PC-3 (cell line): ENCODE results near the gene RPL19. TPM values are rescaled to one million over a fixed set of nuclear protein-coding genes. Genes with fewer than 3 reads are reported as not detected.
"Not testable (repeated sequence)": the region's sequence is repeated elsewhere in the genome, so short reads cannot be mapped to it uniquely, and the experiment has no call there.

Experiments
- ATAC-seq: fragments of 200-7000 bp; cut with Tn5 transposase; 2 replicates; pipeline ENCODE4 v1.9.1; 2020; ENCODE audit warnings: mild to moderate bottlenecking, moderate library complexity
- BruUV-seq: library from RNA; stranded (reverse); fragments of 400-500 nt; replicated peaks from 2 replicates; lab custom pipeline; 2021; lab: Mats Ljungman, UMichigan
- CTCF ChIA-PET: fragments of 300-600 bp; sonication (Branson Sonifier 250); formaldehyde crosslinking; loops from one replicate; lab custom pipeline; 2022; ENCODE audit warnings: antibody characterized with exemption; lab: Charles Lee
- POLR2A ChIA-PET: fragments of 300-600 bp; sonication (Branson Sonifier 250); formaldehyde crosslinking; loops from one replicate; lab custom pipeline; 2022; ENCODE audit warnings: antibody characterized with exemption; ENCODE audit not compliant: unreplicated experiment; lab: Charles Lee
- DNase-seq: peaks from one replicate; pipeline ENCODE4 v3.0.0-alpha.2; 2015
- H2AFZ ChIP-seq: fragments of 300-600 bp; sonication (generic); 2 replicates; pipeline ENCODE4 v1.6.0; 2016; ENCODE audit warnings: antibody characterized with exemption, low read length
- H3F3A ChIP-seq: fragments of 300-600 bp; sonication (generic); one replicate; pipeline ENCODE4 v1.6.0; 2017; ENCODE audit warnings: antibody characterized with exemption, low read length, control low read depth, mild to moderate bottlenecking; ENCODE audit not compliant: unreplicated experiment
- H3K27ac ChIP-seq: fragments of 300-600 bp; sonication (generic); 2 replicates; pipeline ENCODE4 v1.5.1; 2016; ENCODE audit warnings: mild to moderate bottlenecking, low read length
- H3K27me3 ChIP-seq: fragments of 300-600 bp; sonication (generic); 2 replicates; pipeline ENCODE4 v1.6.1; 2016; ENCODE audit warnings: low read length, mixed read lengths
- H3K36me3 ChIP-seq: fragments of 300-600 bp; sonication (generic); 2 replicates; pipeline ENCODE4 v1.6.1; 2016; ENCODE audit warnings: low read depth, mixed run types, low read length, mixed read lengths
- H3K4me1 ChIP-seq: fragments of 300-600 bp; sonication (generic); 2 replicates; pipeline ENCODE4 v1.5.1; 2016; ENCODE audit warnings: low read length; ENCODE audit not compliant: insufficient read depth
- H3K4me2 ChIP-seq: fragments of 300-600 bp; sonication (generic); 2 replicates; pipeline ENCODE4 v1.6.0; 2016; ENCODE audit warnings: low read length
- H3K4me3 ChIP-seq: fragments of 300-600 bp; sonication (generic); 2 replicates; pipeline ENCODE4 v1.5.1; 2016; ENCODE audit warnings: mild to moderate bottlenecking, low read length, mixed read lengths
- H3K79me2 ChIP-seq: fragments of 300-600 bp; sonication (generic); 2 replicates; pipeline ENCODE4 v1.6.1; 2017; ENCODE audit warnings: low read length, mixed read lengths
- H3K9ac ChIP-seq: fragments of 300-600 bp; sonication (generic); 2 replicates; pipeline ENCODE4 v1.6.0; 2016; ENCODE audit warnings: mild to moderate bottlenecking, low read length
- H3K9me2 ChIP-seq: fragments of 300-600 bp; sonication (generic); replicated peaks from 2 replicates; pipeline ENCODE4 v1.6.1; 2016; ENCODE audit warnings: mixed run types, low read length, mixed read lengths
- H3K9me3 ChIP-seq: fragments of 300-600 bp; sonication (generic); 2 replicates; pipeline ENCODE4 v1.6.1; 2016; ENCODE audit warnings: low read length, mixed read lengths
- H4K20me1 ChIP-seq: fragments of 300-600 bp; sonication (generic); 2 replicates; pipeline ENCODE4 v1.6.1; 2016; ENCODE audit warnings: low read length, mixed read lengths
- CTCF ChIP-seq: fragments of 300-600 bp; sonication (generic); conservative IDR thresholded peaks from 2 replicates; pipeline ENCODE4 v1.5.1; 2017; ENCODE audit warnings: antibody characterized with exemption, low read depth, mild to moderate bottlenecking, low read length
- EZH2 ChIP-seq: fragments of 300-600 bp; sonication (generic); IDR thresholded peaks from one replicate; pipeline ENCODE4 v1.6.1; 2017; ENCODE audit warnings: antibody characterized with exemption, mild to moderate bottlenecking, low read length; ENCODE audit not compliant: unreplicated experiment
- EZH2phosphoT487 ChIP-seq: fragments of 300-600 bp; sonication (generic); IDR thresholded peaks from 2 replicates; pipeline ENCODE4 v1.6.1; 2018; ENCODE audit warnings: mild to moderate bottlenecking, antibody characterized with exemption, low read length, borderline replicate concordance
- intact Hi-C: fragments of 100-400 bp; cut with micrococcal nuclease; formaldehyde crosslinking; loops from 2 replicates; pipeline ENCODE4 v1.9.0; 2023
- total RNA-seq: library from RNA; depleted of rRNA; stranded (reverse); fragments of >200 nt; gene quantifications from 2 replicates; pipeline ENCODE4 v1.2.3, GENCODE V29; 2014

RPL19 gene
- total RNA-seq, 1 experiment from 2014 or later = 2,509 TPM

DNA sequence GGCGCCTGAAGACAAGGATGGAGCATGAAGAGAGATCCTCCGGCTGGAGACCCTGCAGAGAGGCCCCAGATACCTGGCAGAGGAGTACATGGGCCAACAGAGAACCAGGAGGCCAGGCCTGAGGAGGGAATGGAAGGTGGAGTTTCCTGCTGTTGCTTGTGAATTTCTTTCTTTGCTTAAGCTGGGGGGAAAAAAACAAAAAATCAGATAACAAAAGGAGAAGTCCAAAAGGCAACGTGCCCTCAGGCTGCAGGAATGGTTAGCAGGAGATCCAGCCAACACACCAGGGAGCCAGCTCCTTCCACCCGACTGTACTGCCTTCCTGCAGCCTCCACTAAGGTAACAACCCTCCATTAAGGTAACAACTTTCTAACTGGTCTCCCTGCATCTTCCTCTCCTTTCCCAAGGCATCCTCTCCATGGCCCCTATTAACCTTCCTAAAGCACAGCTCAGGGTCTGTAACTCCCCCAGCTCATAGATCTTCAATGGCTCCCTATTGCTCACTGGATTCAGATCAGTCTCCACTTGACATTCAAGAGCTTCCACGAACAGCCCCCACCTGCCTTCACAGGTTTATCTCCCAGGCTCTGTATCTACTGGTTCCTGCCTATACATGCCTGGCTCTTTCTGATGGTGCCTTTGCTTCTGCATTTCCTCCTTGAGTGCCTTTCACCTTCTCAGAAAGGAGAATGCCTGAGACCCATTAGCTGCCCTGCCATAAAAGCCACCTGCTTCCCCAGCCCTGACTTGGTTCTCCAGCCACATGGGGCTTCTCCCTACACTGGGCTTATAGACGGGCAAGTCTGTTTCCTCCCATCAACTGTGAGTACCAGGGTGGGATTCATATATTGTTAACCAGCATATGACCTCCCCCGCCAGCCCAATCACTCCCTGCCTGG, 33.4 kb upstream of the RPL19 start:
- Histone ChIP-seq H3K79me2 (no peaks in the 10 kb centered on the region), H2AFZ (no peak overlapping the region), H3K27me3 (no peaks in the 10 kb centered on the region), H3K36me3 (no peaks in the 10 kb centered on the region), H3F3A (no peaks in the 10 kb centered on the region), H4K20me1 (no peaks in the 10 kb centered on the region), H3K4me2 (no peak overlapping the region), H3K9me3 (no peaks in the 10 kb centered on the region), H3K9me2 (no peaks in the 10 kb centered on the region), H3K4me3 (no peak overlapping the region), H3K27ac (no peak overlapping the region), H3K9ac (no peak overlapping the region), H3K4me1 (no peaks in the 10 kb centered on the region)
- CTCF ChIA-PET = no interaction called here
- ATAC-seq (no peak), DNase-seq (no peak)
- intact Hi-C loops = no loop called here
- TF ChIP-seq EZH2 (no peak), CTCF (no peak), EZH2phosphoT487 (no peak)
- no TSS peak for BruUV-seq
- POLR2A ChIA-PET = no interaction called here

DNA sequence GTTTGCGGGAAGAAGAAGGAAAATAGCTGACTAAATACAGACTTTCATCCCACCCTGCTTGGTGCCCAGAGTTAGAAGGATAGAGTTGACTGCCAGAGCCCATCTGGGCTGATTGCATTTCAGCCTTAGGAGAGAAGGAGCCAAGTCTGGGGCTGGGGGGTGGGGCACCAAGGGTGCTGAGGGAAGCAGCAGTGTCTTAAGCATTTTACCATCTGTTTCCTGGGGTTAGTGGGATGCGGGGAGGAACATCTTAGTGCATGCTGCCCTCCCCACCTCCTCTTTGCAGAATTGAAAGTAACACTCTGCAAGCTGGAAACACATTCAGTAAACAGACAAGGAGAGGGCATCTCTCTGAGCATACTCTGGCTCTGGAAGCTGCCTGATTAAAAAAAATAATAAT, 32.6 kb upstream of the RPL19 start:
- H3K9ac ChIP-seq = no peak overlapping the region
- H3K27me3 ChIP-seq = no peaks in the 10 kb centered on the region
- no peaks in the 10 kb centered on the region for H3F3A ChIP-seq
- H3K4me1 ChIP-seq = no peaks in the 10 kb centered on the region
- no peak overlapping the region for H3K27ac ChIP-seq
- DNase-seq (no peak), ATAC-seq (no peak)
- H3K4me3 ChIP-seq = no peak overlapping the region
- no TSS peak for BruUV-seq
- ChIA-PET CTCF (no interaction called here), POLR2A (no interaction called here)
- TF ChIP-seq EZH2phosphoT487 (no peak), EZH2 (no peak), CTCF (no peak)
- intact Hi-C loops = no loop called here
- no peaks in the 10 kb centered on the region for H3K79me2 ChIP-seq
- no peak overlapping the region for H3K4me2 ChIP-seq
- no peak overlapping the region for H2AFZ ChIP-seq
- no peaks in the 10 kb centered on the region for H3K9me3 ChIP-seq
- no peaks in the 10 kb centered on the region for H4K20me1 ChIP-seq
- H3K9me2 ChIP-seq = no peaks in the 10 kb centered on the region
- no peaks in the 10 kb centered on the region for H3K36me3 ChIP-seq

DNA sequence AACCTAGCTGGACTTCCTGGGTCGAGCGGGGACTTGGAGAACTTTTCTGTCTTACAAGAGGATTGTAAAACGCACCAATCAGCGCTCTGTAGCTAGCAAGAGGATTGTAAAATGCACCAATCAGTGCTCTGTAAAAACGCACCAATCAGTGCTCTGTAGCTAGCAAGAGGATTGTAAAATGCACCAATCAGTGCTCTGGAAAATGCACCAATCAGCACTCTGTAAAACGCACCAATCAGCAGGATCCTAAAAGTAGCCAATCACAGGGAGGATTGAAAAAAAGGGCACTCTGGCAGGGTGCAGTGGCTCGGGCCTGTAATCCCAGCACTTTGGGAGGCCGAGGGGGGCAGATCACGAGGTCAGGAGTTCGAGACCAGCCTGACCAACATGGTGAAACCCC, 31.6 kb upstream of the RPL19 start:
- H3K4me3 ChIP-seq, H3K9ac ChIP-seq, H3K36me3 ChIP-seq, DNase-seq, H3F3A ChIP-seq, H3K79me2 ChIP-seq, H3K9me3 ChIP-seq, CTCF ChIA-PET, H3K27me3 ChIP-seq, ATAC-seq, H3K4me1 ChIP-seq, H2AFZ ChIP-seq, BruUV-seq, H3K4me2 ChIP-seq, H4K20me1 ChIP-seq, POLR2A ChIA-PET, H3K27ac ChIP-seq, intact Hi-C loops, H3K9me2 ChIP-seq: not testable (repeated sequence)
